Stimulated activated CD8-positive, alpha-beta memory T cell treated with anti-CD3 and anti-CD28 coated beads, Interleukin-12 subunit alpha, Interleukin-12 subunit beta, amount 100 ng/mL, for 24 hours (primary cell): Measurements from ENCODE around the gene STX16.
"Not testable (repeated sequence)": the region's sequence is repeated elsewhere in the genome, so short reads cannot be mapped to it uniquely, and the experiment has no call there.

Experiments
- DNase-seq: peaks from one replicate; pipeline ENCODE4 v3.0.0-alpha.2; 2020; ENCODE audit errors: extremely low read depth

The STX16 gene

GRCh38 chr20:58636396-58636982, 14.6 kb upstream of the STX16 start:
- DNase-seq: no peak

- DNase-seq: no peak
Measured at GRCh38 chr20:58636983-58637421, 14.1 kb upstream of the STX16 start.

GRCh38 chr20:58637466-58638213, 13.4 kb upstream of the STX16 start:
- no peak for DNase-seq

DNA sequence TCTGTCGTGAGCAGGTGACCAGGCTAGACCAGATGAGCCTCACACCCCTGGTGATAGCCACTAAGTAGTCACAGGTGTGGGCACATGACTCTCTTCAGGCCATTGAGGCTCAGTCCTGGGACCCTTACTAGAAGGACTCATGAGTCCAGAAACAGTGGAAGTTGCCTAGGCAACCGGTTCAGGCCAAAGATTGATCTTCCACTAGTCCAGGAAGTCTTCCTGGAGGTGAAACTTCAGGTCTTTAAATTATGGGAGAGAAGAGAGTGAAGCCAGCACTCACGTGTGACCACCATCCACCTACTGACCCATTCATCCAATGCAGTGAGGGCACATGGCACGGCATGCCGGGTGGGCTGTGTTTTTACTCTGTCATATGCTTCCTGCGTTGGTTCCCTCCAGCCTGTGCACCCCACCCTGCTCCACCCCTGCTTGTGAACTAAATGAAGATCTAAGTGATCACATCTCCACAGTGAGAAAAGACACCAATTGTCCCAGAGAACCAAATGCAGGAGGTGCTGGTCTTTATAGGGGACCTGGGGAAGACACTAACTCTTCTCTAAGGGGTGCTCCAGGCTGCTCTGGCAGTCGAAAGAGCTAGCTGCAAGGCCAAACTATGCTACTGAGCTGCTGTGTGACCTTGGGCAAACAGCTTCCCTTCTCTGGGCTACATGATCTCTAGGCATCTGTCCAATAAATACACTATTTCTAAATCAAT, 12.5 kb upstream of the STX16 start:
- DNase-seq: no peak

GRCh38 chr20:58639182-58640146, 11.6 kb upstream of the STX16 start:
- DNase-seq: no peak

DNA sequence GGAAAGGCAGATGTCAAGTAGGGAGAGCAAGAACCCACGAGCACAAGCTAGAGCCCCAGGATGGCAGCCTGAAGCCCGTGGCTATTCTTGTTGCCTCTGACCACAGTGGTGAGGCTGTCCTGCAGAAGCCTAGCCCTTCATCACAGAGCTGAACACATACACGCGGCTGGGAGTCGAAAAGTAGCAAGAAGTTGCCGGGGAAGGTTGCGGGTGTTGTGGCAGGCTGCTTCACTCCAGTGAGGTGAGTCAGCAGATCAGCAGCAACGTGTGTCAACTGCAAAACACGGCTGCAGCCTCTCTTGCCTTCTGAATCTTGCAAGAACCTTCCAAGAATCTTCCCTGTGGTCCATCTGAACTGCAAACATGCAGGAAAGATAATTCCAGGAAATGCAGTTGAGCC, 10.6 kb upstream of the STX16 start:
- no peak for DNase-seq

DNA sequence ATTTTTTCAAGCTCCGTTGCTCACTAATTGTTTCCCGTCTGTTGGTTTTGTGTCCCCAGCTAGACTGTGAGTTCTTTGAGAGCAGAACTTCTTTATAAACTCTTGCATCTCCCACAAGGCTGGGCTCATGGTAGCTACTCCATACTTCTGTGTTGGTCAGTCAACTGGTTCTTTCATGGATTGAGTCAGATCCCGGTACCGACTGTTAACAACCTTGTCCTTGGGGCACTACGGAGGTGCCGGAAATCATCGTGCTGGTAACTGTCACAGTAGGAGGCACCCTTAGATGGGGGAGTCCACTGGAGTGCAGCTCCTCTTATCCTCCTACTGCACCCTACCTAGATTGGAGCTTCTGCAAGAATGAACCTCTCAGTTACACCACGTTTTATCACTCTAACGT, 8.6 kb upstream of the STX16 start:
- no peak for DNase-seq

- not testable (repeated sequence) for DNase-seq
Measured at GRCh38 chr20:58642896-58643295, 8.2 kb upstream of the STX16 start.

DNA sequence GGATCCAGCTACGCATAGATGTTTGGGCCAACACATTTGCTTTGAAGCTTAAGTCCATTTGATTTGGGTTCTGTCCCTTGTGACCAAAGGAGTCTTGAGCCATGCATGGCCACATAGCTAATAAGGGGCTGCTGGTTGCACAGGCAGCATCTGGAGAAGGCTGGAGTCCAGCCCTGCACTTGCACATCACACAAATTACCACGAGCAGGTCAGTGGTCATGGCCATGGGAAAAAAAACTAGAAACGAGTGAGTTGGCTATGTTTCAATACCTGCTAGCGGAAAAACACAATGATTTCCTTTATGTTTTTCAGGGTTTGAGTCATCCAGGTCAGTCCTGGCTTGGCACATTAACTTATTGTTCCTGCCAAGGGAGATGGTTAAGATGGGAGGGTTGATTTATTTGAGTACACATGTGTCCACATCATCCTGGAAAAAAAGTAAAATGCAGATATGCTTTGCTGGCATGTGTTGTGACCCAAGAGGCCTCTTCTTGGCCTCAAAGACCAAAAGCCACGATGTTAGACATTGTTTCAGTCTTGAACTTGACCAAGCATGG, 5.6 kb upstream of the STX16 start:
- DNase-seq: no peak

GRCh38 chr20:58646257-58646656, 4.8 kb upstream of the STX16 start:
- no peak for DNase-seq

- DNase-seq: no peak
Measured at GRCh38 chr20:58646703-58647102, 4.4 kb upstream of the STX16 start.

GRCh38 chr20:58647162-58647795, 3.8 kb upstream of the STX16 start:
- DNase-seq: no peak

- no peak for DNase-seq
Measured at GRCh38 chr20:58647796-58648501, 3.1 kb upstream of the STX16 start.

GRCh38 chr20:58648502-58648825, 2.6 kb upstream of the STX16 start:
- not testable (repeated sequence) for DNase-seq

DNA sequence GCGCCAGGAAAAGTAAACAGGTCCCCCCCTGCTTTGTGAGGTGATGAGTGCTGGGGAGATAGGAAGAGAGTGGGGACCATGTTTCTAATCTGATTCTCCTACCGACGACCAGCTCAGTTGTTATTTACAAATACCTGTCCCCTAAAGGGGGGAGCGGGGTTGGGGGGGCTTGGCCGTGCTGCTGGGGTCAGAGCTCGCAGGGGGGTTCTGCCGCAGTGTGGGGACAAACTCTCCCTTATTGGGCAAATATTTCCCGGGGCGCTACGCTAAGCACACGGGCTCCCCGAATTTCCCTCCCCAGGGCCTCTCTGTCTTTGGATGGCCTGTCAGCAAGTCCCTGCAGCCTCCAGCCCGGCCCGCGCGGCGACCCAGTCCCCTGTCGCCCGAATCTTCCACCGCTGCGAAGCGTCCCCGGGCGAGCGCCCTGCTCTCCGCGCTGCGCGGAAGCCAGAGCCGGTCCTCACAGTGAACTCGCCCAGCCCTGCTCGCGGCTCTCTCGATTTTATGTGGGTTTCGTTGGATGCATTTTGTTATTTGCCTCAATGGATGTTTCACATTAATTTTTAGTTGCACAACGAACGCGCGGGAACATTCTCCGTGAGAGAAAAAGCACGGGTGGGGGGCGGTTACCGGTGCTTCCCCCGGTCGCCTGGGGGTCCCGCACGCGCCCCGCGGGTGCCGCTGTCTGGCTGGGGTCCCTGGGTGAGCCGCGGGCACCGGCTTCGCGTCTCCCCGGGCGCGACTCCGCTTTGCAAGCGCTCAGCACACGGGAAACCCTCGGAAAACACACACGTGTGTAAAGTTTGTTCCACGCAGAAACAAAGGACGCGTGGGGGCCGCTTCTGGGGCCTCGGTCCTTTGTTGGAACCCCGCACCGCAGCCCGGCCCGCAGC, 1.5 kb upstream of the STX16 start:
- no peak for DNase-seq

GRCh38 chr20:58650181-58650775, 805 bp upstream of the STX16 start:
- no peak for DNase-seq

DNA sequence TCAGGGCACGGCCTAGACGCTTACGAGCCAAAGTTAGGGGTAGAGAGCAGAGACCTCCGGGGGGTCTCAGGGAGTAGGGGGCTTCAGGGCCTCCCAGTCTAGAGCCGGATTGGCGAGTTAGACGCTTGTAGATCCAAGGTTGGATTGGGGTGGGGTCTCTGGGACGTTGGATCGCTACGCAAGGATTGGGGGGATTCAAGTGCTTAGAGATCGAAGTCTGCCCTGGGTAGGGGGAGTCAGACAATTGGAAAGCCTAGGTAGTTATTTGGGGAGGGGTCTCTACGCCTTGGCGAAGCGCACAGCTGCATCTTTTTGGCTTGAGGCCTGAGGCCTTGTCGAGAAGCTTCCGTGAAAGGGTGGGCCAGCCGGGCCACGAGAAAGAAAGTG, 469 bp downstream of the STX16 start:
- no peak for DNase-seq

- DNase-seq: no peak
Measured at GRCh38 chr20:58651946-58652605, 993 bp downstream of the STX16 start.
